HG02610 (cell line): ENCODE data around the gene PFDN6.
"Not testable (repeated sequence)": the region's sequence is repeated elsewhere in the genome, so short reads cannot be mapped to it uniquely, and the experiment has no call there.

Experiments
- ATAC-seq: cut with Tn5 transposase; IDR thresholded peaks from one replicate; pipeline ENCODE4 v1.9.1; 2021; ENCODE audit warnings: mild to moderate bottlenecking, moderate library complexity; ENCODE audit not compliant: unreplicated experiment

PFDN6 gene

DNA sequence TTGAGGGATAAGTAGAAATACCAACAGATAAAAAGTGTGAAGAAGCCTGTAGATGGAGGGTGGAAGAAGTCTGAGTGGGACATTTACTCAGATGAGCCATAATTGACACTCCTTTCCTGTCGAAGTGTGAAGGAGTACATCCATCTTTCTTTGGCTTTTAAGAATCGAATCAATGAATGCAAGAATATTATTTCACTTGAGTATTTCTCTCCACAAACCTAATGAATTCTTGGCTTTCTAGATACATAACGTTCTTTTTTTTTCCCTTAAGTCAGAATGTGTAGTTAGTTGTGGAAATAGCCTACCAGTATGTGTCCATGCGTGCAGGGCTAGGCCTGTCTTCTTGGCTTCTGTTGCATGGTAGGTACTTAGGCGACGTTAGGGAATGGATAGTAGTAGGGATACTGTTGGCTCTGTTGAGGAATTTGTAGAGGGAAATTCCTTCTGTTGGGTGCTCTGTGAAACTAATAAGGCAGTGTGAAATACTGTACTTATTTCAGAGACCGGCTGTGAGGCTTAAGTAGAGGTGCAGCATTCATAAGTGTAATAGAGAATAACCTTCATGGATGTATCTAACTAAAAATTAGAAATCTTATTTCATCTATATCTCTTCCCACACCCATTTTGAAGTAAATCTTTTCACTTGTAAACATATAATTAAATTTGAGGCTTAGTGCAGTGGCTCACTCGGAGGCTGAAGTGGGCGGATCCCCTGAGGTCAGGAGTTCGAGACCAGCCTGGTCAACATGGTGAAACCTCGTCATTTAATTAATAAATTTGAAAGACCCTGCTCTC, 16.1 kb upstream of the PFDN6 start:
- no peak for ATAC-seq

DNA sequence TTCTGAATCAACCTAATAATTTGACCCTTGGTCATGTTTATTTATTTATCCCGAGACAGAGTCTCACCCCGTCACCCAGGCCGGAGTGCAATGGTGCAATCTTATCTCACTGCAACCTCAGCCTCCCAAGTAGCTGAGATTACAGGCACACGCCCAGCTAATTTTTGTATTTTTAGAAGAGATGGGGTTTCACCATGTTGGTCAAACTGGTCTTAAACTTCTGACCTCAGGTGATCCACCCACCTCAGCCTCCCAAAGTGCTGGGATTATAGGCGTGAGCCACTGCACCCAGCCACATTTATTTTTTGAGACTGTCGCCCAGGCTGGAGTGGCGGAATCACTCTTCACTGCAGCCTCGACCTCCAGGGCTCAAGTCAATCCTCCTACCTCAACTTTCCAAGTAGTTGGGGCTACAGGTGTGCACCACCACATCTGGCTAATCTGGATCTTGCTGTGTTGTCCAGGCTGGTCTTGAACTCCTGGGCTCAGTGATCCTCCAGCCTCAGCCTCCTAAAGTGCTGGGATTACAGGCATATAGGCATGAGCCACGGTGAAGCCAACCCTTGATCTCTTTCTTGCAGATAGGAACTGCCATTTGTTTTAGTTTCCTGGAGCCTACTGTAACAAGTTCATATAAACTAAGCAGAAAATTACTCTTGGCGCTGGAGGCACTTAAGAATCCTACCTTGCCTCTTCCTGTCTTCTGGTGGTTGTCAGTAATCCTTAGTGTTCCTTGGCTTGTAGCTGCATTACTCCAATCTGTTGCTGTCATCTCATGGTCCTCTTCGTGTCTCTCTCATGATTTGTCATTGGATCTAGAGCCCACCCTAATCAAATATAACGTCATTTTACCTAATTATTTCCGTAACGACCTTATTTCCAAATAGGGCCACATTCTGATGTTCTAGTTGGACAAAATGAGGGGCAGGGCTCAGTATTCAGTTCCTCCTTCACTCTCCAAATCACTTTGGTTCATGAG, 15.2 kb upstream of the PFDN6 start:
- ATAC-seq, result no peak

GRCh38 chr6:33275795-33276580, 13.4 kb upstream of the PFDN6 start:
- ATAC-seq, result not testable (repeated sequence)

GRCh38 chr6:33276581-33276863, 12.9 kb upstream of the PFDN6 start:
- ATAC-seq, result no peak

GRCh38 chr6:33276864-33277662, 12.3 kb upstream of the PFDN6 start, which contains the start of gene B3GALT4:
B3GALT4 (plus strand) TSS chr6:33277123; CDS start chr6:33277420, 297 bp downstream.
- ATAC-seq, result peak; percentile 46

DNA sequence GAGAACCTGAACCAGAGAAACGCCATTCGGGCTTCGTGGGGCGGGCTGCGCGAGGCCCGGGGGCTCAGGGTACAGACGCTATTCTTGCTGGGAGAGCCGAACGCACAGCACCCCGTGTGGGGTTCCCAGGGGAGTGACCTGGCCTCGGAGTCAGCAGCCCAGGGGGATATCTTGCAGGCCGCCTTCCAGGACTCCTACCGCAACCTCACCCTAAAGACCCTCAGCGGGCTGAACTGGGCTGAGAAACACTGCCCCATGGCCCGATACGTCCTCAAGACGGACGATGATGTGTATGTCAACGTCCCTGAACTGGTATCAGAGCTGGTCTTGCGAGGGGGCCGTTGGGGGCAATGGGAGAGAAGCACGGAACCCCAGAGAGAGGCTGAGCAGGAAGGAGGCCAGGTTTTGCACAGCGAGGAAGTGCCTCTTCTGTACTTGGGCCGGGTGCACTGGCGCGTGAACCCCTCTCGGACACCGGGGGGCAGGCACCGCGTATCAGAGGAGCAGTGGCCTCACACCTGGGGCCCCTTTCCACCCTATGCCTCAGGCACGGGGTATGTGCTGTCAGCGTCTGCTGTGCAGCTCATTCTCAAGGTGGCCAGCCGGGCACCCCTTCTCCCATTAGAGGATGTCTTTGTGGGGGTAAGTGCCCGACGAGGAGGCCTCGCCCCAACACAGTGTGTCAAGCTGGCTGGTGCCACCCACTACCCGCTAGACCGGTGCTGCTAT, 11.6 kb upstream of the PFDN6 start:
- ATAC-seq, result no peak

DNA sequence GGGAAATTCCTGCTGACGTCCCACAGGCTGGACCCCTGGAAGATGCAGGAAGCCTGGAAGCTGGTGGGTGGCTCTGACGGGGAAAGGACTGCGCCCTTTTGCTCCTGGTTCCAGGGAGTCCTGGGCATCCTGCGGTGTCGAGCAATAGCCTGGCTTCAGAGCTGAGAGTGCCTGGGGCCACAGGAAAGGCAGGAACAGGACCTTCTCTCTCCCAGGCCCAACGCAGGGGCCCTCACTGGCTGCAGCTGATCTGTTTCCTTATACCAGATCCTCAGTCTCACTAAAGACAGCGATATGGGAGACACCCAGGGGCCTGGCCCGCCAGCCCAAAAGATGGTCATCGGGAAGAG, 11.0 kb upstream of the PFDN6 start:
- no peak for ATAC-seq

- no peak for ATAC-seq
These were observed 10.6 kb upstream of the PFDN6 start for GRCh38 chr6:33278810-33279209.

DNA sequence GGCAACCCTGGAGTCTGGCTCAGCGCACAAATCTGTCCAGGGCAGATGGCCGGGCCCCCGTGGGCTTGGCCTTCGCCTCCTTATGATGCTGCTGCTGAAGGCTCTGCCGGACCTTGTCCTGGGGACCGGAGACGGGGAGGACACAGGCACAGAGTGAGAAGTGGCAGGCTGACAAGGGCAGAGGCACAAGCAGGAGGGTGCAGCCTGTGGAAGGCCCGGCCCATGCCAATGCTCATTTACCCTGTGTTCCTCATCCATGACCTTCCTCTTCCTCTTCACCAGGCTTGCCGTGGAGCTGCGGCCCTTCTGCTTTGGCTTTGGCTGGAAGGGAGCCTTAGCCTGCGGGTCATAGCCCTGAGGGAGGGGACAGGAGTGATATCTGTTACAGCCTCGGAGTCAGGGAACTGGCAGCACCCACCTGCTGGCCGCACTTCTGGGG, 10.1 kb upstream of the PFDN6 start:
- no peak for ATAC-seq

DNA sequence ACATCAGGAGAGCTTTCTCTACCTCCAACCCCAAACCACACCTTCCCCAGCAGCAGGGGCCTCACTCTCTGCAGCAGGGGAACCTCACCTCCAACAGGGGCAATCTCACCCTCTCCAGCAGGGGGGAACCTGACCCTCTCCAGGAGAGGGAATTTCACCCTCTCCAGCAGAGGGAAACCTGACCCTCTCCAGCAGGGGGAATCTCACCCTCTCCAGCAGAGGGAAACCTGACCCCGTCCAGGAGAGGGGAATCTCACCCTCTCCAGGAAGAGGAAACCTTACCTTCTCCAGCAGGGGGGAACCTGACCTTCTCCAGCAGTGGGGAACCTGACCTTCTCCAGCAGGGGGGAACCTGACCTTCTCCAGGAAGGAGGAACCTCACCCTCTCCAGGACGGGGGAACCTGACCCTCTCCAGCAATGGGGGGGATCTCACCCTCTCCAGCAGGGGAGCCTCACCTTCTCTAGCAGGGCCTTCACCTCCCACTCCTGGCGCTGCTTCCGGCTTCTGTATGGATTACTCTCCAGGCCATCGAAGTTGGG, 9.4 kb upstream of the PFDN6 start:
- ATAC-seq, result no peak

DNA sequence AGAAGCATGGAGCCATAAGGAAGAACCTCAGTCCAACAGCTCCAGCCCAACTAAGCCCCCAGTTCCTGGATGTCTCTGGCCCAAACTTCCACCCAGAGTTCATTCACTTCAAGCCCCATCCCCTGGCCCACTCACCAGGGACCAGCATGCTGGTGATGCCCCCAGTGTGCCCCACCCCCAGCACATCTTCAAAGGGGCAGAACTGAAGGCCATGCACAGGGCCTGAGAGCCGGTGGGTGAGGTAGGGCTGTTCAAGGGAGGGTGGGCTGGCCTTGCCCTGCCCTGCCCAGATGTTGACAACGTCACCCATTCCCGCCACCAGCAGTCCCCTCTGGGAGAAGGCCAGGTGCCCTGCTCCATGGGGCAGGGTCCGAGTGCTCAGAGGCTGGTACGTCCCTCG, 8.9 kb upstream of the PFDN6 start:
- no peak for ATAC-seq

DNA sequence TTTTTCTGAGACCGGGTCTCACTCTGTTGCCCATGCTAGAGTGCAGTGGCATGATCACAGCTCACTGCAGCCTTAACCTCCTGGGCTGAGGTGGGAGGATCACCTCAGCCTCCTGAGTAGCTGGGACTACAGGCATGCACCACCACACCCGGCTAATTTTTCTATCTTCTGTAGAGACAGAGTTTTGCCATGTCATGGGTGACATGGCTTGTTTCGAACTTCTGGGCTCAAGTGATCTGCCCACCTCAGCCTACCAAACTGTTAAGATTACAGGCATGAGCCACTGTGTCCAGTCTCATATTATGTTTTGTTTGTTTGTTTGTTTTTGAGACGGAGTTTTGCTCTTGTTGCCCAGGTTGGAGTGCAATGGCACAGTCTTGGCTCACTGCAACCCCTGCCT, 4.2 kb upstream of the PFDN6 start:
- ATAC-seq, result not testable (repeated sequence)

DNA sequence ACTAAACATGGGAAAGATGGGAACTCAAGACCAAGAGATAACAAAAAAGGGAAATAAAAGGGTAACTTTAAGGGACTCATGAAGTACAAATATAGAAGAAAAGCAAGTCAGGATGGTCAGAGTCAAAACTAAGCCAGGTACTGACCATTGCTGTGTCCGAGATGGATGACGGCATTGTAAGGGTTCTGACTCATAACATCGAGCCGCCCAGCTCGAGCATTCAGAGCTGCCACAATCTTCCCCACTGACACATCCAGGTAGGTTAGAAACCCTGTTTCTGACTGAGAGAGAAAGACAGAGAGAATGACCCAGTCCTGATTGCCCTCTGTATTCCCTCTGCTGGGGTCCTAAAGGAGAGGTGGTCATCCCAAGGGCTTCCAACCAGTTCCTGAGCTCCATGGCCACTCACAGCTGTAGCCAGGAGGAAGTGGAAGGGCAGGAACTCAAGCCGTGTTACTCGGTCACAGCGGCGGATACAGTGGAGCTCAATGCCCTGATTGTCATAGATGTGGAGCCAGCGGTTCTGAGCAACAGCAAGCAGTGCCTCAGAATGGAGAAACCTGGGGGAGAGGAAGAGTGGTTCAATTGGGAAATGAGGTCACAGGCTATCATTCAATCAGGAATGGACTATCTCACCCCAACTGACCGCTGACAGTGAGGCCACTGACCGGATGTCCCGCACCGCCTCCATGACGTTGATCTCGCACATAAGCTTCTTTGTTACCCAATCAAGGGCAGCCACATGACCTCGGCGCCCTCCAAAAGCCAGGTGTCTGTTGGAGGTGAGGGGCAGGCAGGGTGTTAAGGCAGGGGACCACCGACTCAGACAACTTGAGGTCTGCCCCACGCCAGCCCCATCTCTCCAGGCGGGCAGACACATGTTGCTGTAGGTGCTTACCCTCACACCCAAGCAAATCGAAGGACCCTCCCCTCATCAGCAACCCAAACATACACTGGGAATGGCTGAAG, 2.2 kb upstream of the PFDN6 start:
- ATAC-seq, result no peak

GRCh38 chr6:33288141-33288920, 1.1 kb upstream of the PFDN6 start:
- ATAC-seq, result peak; percentile 5

GRCh38 chr6:33289784-33290315, 449 bp downstream of the PFDN6 start:
- ATAC-seq, result no peak

DNA sequence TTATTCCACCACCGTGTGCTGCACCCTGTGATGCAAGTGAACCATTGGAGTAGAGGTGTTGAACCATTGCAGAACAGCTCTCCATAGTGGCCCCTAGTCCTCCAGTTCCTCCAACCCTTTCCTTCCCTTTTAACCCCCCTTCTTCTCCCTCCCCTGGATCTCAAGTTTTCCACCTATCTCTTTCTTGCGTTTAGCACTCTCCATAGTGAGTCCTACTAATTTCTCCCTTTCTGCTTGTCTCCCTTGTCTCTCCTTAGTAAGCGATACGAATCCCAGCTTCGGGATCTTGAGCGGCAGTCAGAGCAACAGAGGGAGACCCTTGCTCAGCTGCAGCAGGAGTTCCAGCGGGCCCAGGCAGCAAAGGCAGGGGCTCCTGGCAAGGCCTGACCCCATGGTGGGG, 1.1 kb downstream of the PFDN6 start:
- ATAC-seq, result no peak

DNA sequence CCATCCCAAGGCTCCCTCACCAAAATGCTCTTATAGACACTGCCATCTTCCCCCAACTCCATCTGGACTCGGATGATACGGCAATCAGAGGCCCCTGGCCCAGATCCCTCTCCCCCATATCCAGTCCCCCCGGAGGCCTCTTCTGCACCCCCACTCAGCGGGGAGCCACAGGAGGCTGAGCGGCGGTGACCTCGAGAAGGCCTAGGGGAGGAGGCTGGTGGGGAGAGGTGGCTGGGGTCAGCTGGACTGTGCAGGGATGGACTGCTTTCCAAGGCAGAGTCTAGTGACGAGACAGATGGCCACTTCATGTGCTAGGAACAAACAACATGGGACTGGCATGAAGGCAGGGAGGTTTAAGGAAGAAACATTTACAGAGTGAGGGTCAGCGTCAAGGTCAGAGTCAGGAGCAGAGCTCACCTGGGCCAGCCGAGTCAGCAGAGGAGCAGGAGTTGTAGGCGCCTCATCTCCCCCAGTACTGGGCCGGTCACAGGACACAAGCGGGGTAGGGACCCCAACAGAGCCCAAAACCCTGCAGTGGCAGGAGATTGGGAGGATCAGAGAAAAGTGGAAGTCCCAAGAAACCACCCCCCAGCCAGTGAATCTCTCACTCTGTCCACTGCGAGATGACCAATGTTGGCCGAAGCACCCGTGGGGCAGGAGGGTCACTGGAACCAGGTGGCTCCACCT, 3.7 kb downstream of the PFDN6 start:
- no peak for ATAC-seq
